NCI-H510A treated with DMSO at 0.1 percent for 48 hours (cell line): ENCODE measurements around the gene P2RX1.

Source experiments
- DNase-seq: peaks from one replicate; lab custom pipeline; 2025; lab: John Stamatoyannopoulos, UW

P2RX1 gene

GRCh38 chr17:3924512-3925350 is 8.5 kb upstream of the P2RX1 start:
- DNase-seq = no peak

- peak; percentile 55 for DNase-seq
Observed at GRCh38 chr17:3923466-3924190, 7.4 kb upstream of the P2RX1 start.

GRCh38 chr17:3922765-3923164 is 6.5 kb upstream of the P2RX1 start:
- no peak for DNase-seq

GRCh38 chr17:3921502-3922319 is 5.4 kb upstream of the P2RX1 start:
- no peak for DNase-seq

GRCh38 chr17:3921006-3921405 is 4.7 kb upstream of the P2RX1 start:
- no peak for DNase-seq

- no peak for DNase-seq
Observed at GRCh38 chr17:3919123-3919624, 2.9 kb upstream of the P2RX1 start.

- peak; percentile 24 for DNase-seq
Observed at GRCh38 chr17:3918372-3919122, 2.3 kb upstream of the P2RX1 start.

GRCh38 chr17:3917391-3917931 is 1.2 kb upstream of the P2RX1 start:
- DNase-seq = no peak

- no peak for DNase-seq
Observed at GRCh38 chr17:3916825-3917224, 560 bp upstream of the P2RX1 start.

- no peak for DNase-seq
Observed at GRCh38 chr17:3915581-3915994, 677 bp downstream of the P2RX1 start.

GRCh38 chr17:3914312-3914670 is 2.0 kb downstream of the P2RX1 start:
- DNase-seq = no peak

- peak; percentile 88 for DNase-seq
Observed at GRCh38 chr17:3913531-3914311, 2.5 kb downstream of the P2RX1 start.

- DNase-seq = no peak
Observed at GRCh38 chr17:3912827-3913226, 3.4 kb downstream of the P2RX1 start.

- no peak for DNase-seq
Observed at GRCh38 chr17:3911271-3912053, 4.8 kb downstream of the P2RX1 start.

- DNase-seq = no peak
Observed at GRCh38 chr17:3910420-3911270, 5.6 kb downstream of the P2RX1 start.

GRCh38 chr17:3909257-3909656 is 7.0 kb downstream of the P2RX1 start:
- no peak for DNase-seq

GRCh38 chr17:3907483-3908216 is 8.6 kb downstream of the P2RX1 start:
- DNase-seq = no peak

GRCh38 chr17:3906881-3907280 is 9.4 kb downstream of the P2RX1 start:
- no peak for DNase-seq
